GM21515 (cell line): ENCODE results near the gene ARL4A.

Experiments
- ATAC-seq: cut with Tn5 transposase; IDR thresholded peaks from one replicate; pipeline ENCODE4 v1.9.1; 2021; ENCODE audit not compliant: unreplicated experiment

The ARL4A gene

DNA sequence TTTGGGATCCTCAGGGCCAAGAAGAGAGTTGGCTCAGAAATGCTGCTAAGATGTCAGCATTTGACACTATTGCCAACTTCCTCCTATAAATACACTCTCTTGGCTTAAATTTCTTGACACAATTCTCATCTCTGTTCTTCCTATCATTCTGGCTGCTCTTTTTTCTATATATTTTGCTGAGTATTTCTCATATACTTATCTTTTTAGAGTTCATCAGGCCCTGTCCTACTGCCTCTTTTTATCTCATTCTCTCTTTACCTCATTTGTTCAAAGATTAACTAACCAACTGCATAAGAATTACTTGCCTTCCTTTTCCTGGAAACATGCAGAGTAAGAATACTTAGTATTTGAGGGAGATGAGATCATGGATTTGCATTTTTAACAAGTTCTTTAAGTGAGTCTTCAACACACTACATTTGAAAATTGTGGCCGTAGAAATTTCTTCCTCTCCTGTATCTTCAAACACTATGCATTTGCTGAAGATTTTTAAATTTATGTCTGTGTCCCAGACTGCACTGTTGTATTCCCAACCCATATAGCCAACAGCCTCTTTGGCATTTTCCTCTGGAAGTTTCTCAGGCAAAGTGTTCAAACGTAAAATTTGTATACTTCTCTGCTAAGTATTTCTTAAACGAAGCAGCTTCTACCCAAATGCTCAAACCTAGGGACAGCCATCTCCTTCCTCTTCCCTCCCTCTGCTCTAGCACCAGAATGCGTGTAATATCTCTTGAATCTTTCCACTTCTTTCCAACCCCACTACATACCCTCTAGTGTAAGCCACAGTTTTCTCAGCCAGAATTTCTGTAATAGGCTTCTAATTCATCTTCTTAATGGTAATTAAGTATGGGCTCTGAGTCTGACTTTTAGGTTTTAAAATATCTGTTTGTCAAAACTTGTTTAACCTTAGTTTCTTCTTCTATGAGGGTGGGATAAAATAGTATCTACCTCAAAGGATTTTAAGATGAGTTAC, 35.5 kb downstream of the ARL4A start:
- ATAC-seq = no peak

- ATAC-seq = no peak
Observed at GRCh38 chr7:12725575-12726316, 38.3 kb downstream of the ARL4A start.

- ATAC-seq = no peak
Observed at GRCh38 chr7:12726908-12727307, 39.5 kb downstream of the ARL4A start.

- no peak for ATAC-seq
Observed at GRCh38 chr7:12727455-12728191, 40.2 kb downstream of the ARL4A start.

GRCh38 chr7:12728192-12728538, 40.7 kb downstream of the ARL4A start:
- ATAC-seq = no peak

GRCh38 chr7:12729112-12729511, 41.7 kb downstream of the ARL4A start:
- ATAC-seq = no peak

DNA sequence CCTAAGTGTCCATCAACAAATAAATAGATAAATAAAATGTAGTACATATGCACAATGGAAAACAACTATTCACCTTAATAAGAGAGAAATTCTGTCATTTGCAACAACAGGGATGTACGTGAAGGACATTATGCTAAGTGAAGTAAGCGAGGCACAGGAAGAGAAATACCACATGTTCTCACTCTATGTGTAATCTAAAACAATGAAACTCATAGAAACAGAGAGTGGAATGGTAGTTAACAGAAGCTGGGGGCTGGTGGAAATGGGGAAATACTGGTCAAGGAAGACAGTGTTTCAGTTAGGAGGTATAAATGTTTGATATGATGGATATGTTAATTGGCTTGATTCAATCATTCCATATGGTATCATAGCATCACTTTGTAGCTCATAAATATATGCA, 43.1 kb downstream of the ARL4A start:
- no peak for ATAC-seq

- no peak for ATAC-seq
Observed at GRCh38 chr7:12731214-12731656, 43.8 kb downstream of the ARL4A start.

DNA sequence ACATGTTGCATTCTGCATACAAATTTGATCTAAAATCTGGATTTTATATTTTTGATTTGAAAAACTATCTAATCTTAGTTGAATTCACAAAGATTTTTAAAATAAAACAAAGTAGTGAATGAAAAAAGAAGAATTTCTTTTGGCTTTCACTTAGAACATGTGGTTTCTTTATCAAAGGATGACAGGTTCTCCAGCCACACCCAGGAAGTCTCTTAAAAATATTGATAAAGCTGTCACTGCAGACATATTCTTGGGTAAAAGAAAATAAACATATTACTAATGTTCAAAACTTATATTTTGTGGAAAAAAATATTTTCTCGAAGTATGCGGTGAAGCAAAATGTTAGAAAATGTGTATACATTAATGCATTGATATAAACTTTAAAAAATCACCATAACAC, 44.3 kb downstream of the ARL4A start:
- no peak for ATAC-seq

DNA sequence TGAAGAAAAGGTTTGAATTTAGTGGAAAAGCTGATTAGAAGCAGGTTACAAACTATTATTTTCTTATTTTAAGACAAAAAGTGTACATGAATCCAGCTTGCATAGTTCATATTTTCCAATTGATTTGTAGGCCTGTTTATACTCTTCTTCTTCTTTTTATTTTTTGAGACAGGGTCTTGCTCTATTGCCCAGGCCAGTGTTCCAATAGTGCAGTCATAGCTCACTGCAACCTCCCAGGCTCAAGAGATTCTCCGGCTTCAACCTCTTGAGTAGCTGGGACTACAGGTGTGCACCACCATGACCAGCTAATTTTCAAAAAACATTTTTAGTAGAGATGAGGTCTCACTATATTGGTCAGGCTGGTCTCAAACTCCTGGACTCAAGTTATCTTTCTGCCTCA, 45.0 kb downstream of the ARL4A start:
- ATAC-seq = no peak

DNA sequence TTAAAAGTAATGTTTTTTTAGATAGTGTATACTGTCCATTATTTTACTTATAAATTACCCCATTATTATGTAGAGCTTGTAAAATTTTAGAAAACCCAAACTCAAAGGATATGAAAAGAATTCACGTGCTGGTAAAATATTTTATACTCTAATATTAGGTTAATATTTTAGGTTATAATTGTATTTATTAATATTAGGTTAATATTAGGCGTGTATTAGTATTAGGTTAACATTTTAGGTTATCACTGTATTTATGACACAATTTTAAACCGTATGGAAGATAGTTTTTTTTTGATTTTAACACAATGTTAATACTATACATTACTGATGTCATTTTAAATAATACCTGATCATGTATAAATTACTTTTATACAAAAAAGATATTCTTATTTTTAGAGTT, 48.5 kb downstream of the ARL4A start:
- no peak for ATAC-seq

DNA sequence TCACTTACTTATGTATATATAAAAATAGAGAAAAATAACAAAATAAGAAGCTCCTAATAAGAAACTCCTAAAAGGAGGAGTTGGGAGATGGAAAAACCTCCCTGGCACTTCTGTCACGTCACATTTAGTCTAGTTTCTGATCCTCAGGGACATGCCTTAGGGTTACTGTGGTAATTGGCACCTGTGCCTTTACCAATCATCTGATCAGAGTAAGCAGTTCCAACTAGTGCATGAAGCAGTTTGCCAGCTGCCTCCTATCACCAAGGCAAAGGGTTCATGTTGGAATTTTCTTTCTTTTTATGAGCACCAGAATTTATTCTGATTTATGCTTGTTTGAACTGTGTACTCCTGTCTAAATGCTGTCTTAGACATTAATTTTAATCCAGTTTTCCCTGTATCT, 49.9 kb downstream of the ARL4A start:
- ATAC-seq = no peak

DNA sequence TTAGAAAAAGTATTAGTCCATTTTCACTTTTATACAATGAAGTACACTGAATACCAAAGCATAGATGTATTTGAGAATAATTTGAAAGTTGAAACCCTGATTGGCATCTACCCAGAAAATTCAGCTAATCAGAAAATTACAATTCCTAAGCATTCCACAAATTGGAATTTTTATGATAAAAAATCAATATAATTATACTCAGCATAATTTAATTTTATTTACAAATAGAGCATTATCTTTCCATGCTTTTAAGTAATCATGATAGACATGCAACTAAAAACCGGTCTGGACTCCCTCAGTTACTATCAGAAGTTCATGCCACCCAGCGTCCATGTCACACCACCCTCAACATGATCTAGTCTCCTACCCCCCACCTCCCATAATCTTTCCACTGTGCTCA, 50.4 kb downstream of the ARL4A start:
- no peak for ATAC-seq

- no peak for ATAC-seq
Observed at GRCh38 chr7:12738665-12739064, 51.2 kb downstream of the ARL4A start.
